ENCODE data around the gene AFP.

The AFP gene

GRCh38 chr4:73438582-73439215 lies 2.7 kb downstream of the AFP start:
- DNase-seq (ENCODE audit: low spot score) = no peak

GRCh38 chr4:73439445-73439844 lies 3.4 kb downstream of the AFP start:
- DNase-seq (ENCODE audit: low spot score) = no peak

- DNase-seq (ENCODE audit: low spot score) = no peak
These were observed 4.0 kb downstream of the AFP start for GRCh38 chr4:73439991-73440390.

- DNase-seq (ENCODE audit: low spot score) = no peak
These were observed 4.6 kb downstream of the AFP start for GRCh38 chr4:73440653-73441052.

- DNase-seq (ENCODE audit: low spot score) = no peak
These were observed 6.3 kb downstream of the AFP start for GRCh38 chr4:73442275-73442674.

- DNase-seq (ENCODE audit: low spot score) = no peak
These were observed 7.2 kb downstream of the AFP start for GRCh38 chr4:73443224-73443623.

- no peak for DNase-seq (ENCODE audit: low spot score)
These were observed 9.6 kb downstream of the AFP start for GRCh38 chr4:73445383-73446335.

GRCh38 chr4:73446336-73446938 lies 10.4 kb downstream of the AFP start:
- peak; percentile 5 for DNase-seq (ENCODE audit: low spot score)

- DNase-seq (ENCODE audit: low spot score) = no peak
These were observed 11.7 kb downstream of the AFP start for GRCh38 chr4:73447671-73448070.

GRCh38 chr4:73448448-73449203 lies 12.6 kb downstream of the AFP start:
- DNase-seq (ENCODE audit: low spot score) = no peak

- DNase-seq (ENCODE audit: low spot score) = no peak
These were observed 14.5 kb downstream of the AFP start for GRCh38 chr4:73450398-73451004.

GRCh38 chr4:73451404-73451803 lies 15.4 kb downstream of the AFP start:
- DNase-seq (ENCODE audit: low spot score) = no peak

- DNase-seq (ENCODE audit: low spot score) = no peak
These were observed 16.1 kb downstream of the AFP start for GRCh38 chr4:73451981-73452747.

GRCh38 chr4:73452953-73453700 lies 17.1 kb downstream of the AFP start:
- no peak for DNase-seq (ENCODE audit: low spot score)

GRCh38 chr4:73453701-73454005 lies 17.6 kb downstream of the AFP start:
- DNase-seq (ENCODE audit: low spot score) = no peak

- no peak for DNase-seq (ENCODE audit: low spot score)
These were observed 18.9 kb downstream of the AFP start for GRCh38 chr4:73454920-73455319.

- DNase-seq (ENCODE audit: low spot score) = no peak
These were observed 20.4 kb downstream of the AFP start for GRCh38 chr4:73456177-73457022.

- DNase-seq (ENCODE audit: low spot score) = no peak
These were observed 22.4 kb downstream of the AFP start for GRCh38 chr4:73458184-73459047.

- no peak for DNase-seq (ENCODE audit: low spot score)
These were observed 23.0 kb downstream of the AFP start for GRCh38 chr4:73459048-73459421.
